NCI-H1694 (cell line): Measurements from ENCODE around the gene GAS7.
"Not testable (repeated sequence)": the region's sequence is repeated elsewhere in the genome, so short reads cannot be mapped to it uniquely, and the experiment has no call there.

Experiments used
- DNase-seq: peaks from one replicate; lab custom pipeline; 2025; lab: John Stamatoyannopoulos, UW

Gene GAS7

GRCh38 chr17:10072556-10073425, 125.6 kb downstream of the GAS7 start:
- DNase-seq, result no peak

- no peak for DNase-seq
These were observed 126.3 kb downstream of the GAS7 start for GRCh38 chr17:10072086-10072485.

GRCh38 chr17:10071141-10071540, 127.3 kb downstream of the GAS7 start:
- DNase-seq, result no peak

DNA sequence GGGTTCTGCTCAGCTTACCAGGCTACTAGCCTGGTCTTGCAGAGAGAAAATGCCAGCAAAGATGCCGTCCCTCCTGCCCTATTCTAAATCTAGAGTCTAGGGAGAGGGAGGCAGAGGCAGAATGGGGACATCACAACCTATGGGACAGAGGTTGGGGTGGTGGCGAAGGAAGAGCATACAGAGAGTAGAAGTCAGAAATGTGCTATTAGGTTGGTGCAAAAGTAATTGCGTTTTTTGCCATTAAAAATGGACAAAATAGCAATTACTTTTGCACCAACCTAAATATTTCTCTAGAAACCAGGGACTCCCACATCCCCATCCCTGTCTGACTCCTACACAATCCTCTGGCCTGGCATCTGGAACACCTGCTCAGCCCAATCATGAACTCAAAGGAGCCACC, 127.7 kb downstream of the GAS7 start:
- DNase-seq, result no peak

- DNase-seq, result no peak
These were observed 129.1 kb downstream of the GAS7 start for GRCh38 chr17:10069301-10069700.

DNA sequence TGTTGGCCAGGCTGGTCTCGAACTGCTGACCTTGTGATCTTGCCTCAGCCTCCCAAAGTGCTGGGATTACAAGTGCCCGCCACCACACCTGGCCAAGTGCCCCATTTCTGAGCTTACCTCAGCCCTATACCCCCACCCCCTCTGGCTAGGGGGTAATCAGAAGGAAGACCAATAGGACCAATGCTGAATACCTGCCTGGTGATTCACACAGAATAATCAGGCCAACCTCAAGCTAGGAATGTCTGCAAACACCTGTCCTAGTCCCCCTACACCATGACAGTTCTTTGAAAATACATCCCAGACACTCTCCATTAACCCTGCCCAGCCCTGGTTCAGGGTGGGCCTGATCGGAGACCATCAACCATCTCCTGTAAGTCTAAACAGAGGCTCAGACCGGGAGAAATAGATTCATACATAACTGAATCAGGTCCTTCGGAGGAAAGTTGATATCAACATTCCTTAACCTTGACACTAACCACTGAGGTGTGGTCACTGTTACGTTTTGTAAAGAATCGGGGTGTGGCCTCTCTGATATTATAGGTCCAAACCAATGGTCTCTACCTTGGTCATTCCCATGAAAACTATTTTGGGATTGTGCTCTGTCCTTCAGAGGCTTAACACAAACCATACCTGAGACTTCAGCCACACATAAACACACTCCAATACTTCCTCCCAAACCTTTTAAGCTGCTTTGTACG, 130.8 kb downstream of the GAS7 start:
- no peak for DNase-seq

DNA sequence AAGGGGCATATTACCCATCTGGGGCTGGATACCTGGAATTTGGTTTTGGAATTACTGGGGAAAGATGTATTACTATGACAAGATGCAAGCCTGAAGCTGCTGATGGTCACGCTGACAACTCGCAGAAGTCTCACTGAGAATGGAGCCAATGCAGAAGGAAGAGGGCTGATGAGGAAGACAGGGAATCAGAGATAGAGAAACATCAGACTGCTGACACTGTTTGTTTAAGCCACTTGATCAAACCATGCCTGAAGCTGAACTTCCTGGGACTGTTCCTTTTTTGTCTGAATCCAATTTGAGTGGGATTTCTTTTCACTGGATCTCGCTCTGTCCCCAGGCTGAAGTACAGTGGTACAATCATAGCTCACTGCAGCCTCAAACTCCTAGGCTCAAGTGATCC, 133.9 kb downstream of the GAS7 start:
- DNase-seq, result no peak

DNA sequence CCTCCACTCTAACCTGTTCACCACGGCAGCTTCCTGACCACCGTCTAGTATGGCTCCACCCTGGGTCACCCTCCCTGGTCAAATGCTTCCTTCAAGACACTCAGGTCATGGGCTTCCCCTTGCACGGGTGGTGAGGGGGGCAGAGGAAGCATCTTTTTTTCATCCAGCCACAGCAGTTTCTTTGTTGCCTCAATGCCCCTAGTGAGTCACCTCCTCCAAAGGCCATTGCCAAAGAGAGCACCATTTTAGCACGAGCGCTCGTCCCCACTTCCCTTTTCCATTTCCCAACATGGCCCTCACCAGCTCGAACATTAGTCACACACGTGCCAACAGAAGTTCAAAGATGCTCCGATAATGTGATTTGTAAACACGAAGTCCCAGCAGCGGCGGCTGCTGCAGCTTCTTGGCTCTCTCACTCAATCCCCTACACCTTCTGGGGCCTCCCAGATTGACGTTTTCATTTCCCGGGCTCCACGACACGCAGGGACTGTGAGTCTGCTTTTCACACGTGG, 134.6 kb downstream of the GAS7 start:
- DNase-seq, result no peak

DNA sequence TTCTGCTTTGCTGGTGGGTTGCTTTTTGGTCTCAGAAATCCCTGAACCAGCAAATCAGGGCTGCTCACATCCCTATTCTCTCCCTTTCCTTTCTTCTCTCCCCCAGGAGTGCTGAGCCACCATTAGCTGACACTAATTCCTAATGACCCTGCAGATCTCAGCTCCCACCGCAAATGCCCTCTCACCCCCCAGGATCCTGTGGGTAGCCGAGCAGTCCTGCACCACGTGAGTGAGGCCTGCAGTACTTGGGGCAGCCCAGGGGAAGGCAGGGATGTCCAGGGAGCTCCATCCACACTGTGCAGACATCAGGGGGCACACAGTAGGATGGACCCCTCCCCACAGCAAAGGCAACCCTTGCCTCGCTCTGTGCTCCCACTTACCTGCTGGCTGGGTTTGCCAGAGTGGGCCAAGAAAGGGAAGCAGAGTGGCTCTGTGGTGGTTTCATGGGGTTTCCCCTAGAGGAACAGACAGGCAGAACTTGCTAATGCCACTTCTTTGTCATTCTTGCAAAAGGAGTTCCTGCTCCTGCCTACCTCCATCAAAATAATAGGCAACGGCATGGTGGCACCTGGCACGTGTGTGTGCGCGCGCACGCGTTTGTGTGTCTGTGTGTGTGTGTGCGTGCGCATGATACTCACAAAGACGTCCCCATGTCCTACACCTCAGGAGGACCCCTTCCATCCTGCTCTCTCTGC, 135.6 kb downstream of the GAS7 start:
- DNase-seq, result no peak

DNA sequence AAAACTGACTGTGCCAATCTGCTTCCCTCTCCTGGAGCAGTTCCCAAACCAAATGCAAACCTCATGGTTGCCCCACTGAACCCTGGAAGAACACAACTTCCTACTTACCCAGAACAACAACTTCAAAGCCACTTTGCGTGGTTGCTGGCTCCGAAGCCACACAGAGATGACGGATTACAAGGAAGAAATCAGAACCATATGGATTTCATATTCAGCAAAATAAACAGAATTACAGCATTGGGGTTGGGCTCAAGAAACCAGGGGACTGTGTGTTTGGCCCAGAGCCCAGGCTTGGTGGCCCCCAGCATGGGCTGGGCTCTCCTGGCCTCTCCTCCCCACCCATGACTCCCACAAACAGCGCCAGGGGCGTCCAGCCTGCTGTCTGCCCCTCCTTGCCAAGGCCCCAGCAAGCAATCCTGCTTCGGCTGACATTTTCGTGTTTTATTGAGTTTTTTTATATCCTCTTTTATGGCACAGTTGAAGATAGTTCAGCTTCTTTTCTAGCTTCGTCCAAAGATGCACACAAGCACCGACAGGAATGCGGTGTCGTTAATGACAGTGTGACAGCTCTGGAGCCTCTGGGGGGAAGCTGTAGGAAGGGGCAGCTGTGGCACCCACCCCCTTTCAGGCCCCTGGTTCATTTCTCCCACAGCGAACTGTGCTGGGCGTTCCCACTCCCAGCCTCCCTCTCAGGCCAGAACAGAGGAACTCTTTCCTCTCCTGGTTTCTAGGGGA, 137.1 kb downstream of the GAS7 start:
- no peak for DNase-seq

DNA sequence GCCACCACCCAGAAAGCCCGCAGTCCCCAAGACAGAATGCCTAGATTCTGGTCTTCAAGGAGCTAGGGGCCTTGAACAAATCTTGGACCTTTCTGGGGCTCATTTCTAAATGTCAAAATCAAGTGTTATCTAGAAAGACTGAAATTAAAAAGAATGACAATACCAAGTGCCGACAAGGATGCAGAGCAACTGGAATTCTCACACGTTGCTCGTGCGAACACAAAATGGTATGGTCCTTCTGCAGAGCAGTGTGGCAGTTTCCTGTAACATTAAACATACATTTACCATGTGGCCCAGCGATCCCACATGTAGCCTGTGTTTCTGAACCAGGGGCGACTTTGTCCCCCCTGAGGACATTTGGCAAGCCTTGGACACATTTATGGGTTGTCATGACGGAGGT, 137.9 kb downstream of the GAS7 start:
- no peak for DNase-seq

GRCh38 chr17:10059684-10060211, 138.7 kb downstream of the GAS7 start:
- DNase-seq, result no peak

GRCh38 chr17:10058921-10059683, 139.3 kb downstream of the GAS7 start:
- no peak for DNase-seq

DNA sequence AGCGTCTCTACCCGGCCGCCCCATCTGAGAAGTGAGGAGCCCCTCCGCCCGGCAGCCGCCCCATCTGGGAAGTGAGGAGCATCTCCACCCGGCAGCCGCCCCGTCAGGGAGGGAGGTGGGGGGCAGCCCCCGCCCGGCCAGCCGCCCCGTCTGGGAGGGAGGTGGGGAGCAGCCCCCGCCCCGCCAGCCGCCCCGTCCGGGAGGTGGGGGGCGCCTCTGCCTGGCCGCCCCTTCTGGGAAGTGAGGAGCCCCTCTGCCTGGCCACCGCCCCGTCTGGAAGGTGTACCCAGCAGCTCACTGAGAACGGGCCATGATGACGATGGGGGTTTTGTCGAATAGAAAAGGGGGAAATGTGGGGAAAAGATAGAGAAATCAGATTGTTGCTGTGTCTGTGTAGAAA, 140.9 kb downstream of the GAS7 start:
- DNase-seq, result not testable (repeated sequence)

DNA sequence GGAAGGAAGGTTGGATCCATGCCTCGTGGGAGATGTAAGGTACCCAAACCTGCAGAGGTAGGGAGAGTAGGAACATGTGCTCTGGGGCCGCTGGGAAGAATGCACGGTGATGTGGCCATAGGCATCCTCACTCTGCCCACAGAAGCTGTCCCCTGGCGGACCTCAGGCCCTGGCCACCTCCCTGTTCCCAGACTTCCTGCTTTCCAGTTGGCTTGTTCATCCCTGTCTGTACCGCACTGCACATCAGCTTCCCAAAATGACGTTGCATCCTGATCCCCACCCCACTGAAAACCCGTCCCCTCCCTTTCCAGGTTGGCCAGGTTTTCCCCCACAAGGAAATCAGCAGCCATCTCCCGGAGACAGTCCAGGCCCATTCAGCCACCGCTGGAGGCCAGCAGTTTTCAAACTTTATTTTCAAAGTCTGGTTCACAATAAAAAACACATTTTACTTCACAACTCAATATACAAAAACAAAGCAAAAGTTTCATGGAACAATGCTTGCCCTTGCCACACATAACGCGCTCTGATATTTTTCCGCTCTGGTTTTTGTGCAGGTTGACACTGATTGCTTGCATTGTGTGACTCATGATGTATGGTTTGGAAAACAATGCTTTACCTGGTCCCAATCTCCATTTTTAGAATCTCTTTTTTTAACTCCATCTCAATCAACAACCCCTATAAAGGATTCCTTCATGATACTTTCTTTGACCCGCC, 143.0 kb downstream of the GAS7 start:
- DNase-seq, result no peak

GRCh38 chr17:10053782-10054540, 144.4 kb downstream of the GAS7 start:
- no peak for DNase-seq

DNA sequence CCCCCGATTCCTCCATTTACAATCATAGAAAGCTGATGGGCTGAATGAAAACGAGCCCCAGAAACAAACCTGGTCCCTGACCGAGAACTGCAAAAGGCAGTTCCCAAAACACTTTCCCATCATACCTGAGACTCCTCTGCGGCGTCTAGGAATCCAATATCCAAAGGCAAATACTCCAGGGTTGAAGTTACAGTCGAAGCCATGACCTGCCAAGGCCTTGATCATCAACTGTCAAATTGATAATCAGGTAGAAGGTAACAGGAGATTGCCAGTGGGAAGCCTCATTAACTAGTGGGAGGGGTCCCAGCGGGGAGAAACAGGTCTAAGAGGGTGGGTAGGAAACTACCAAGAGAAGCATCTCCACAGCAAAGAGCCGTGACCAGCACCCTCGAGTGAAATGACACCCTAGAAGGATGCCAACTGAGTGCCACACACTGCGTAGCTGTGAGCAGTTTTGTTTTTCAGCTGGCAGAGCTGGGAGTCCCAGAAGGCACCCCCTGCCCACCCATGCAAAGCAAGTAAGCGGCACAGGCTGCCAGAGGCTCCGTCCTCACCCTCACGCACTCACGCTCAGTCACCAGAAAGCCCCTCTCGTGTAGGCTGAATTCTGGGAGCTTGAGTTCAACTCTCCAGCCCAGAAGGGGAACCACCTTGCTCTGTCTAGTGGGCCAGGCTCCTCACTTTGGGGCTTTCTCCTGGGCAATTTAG, 146.1 kb downstream of the GAS7 start:
- no peak for DNase-seq

GRCh38 chr17:10051112-10051511, 147.3 kb downstream of the GAS7 start:
- no peak for DNase-seq

DNA sequence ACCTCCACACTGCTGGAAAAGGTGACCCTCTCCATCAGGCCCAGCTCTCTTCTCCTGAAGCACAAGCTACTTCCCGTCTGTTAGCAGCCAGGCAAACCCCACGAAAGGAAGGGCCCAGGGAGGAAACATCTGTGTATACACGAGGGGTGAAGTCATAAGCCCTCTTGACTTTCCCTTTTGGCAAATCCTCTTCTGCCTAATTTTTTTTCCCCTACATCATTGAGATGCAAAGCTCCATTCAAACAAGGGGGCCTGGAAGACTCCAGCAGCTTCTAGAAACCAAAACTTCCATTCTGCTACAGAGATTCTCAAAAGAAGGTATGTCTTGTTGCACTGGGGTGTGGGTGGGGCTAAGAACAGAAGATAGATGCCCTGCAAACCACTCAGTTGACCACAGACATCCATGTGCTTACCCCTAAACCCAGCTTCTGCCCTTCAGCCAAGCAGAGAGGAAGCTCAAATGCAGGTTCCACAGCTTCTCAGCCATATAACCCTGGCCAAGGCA, 147.8 kb downstream of the GAS7 start:
- no peak for DNase-seq
